HL-60 (cell line): ENCODE data around the gene MYO16.

Experiments
- POLR2AphosphoS5 ChIP-seq: IDR thresholded peaks from 2 replicates; pipeline ENCODE4 v1.6.1; 2012; ENCODE audit warnings: low read depth
- TF ChIP-seq, protein P1 (sequence below): IDR thresholded peaks from one replicate; pipeline ENCODE4 v1.5.1; 2011; ENCODE audit warnings: low read length, control low read depth, inconsistent platforms; ENCODE audit not compliant: insufficient read depth

DNA sequence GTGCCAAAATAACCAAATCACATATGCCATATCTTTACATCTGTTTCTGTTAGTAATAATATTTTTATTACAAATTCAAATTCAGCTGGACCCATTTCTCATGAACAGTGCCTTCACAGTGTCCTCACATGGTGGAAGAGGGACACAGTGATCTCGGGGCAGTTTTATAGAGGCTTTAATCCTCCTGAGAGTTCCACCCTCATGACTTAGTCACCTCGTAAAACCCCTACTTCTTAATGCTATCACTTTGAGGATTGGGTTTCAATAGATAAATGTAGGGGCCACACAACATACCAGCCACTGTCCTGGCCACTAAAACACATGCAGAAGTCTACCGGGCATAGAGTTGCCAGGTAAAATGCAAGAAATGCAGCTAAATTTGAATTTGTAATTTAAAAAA, 201.5 kb downstream of the MYO16 start:
- TF ChIP-seq, protein P1, sequence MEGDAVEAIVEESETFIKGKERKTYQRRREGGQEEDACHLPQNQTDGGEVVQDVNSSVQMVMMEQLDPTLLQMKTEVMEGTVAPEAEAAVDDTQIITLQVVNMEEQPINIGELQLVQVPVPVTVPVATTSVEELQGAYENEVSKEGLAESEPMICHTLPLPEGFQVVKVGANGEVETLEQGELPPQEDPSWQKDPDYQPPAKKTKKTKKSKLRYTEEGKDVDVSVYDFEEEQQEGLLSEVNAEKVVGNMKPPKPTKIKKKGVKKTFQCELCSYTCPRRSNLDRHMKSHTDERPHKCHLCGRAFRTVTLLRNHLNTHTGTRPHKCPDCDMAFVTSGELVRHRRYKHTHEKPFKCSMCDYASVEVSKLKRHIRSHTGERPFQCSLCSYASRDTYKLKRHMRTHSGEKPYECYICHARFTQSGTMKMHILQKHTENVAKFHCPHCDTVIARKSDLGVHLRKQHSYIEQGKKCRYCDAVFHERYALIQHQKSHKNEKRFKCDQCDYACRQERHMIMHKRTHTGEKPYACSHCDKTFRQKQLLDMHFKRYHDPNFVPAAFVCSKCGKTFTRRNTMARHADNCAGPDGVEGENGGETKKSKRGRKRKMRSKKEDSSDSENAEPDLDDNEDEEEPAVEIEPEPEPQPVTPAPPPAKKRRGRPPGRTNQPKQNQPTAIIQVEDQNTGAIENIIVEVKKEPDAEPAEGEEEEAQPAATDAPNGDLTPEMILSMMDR: no peak
- no peak for TF ChIP-seq POLR2AphosphoS5
